HG03175 (cell line): Measurements from ENCODE around the gene TBC1D8.
"Not testable (repeated sequence)": the region's sequence is repeated elsewhere in the genome, so short reads cannot be mapped to it uniquely, and the experiment has no call there.

Source experiments
- ATAC-seq: cut with Tn5 transposase; IDR thresholded peaks from one replicate; pipeline ENCODE4 v1.9.1; 2021; ENCODE audit warnings: mild to moderate bottlenecking, moderate library complexity; ENCODE audit not compliant: unreplicated experiment

Gene TBC1D8

GRCh38 chr2:101151146-101151858, at the start of gene TBC1D8:
TBC1D8 (minus strand) TSS chr2:101151382; CDS start chr2:101151253, 129 bp downstream.
- peak; percentile 61 for ATAC-seq

DNA sequence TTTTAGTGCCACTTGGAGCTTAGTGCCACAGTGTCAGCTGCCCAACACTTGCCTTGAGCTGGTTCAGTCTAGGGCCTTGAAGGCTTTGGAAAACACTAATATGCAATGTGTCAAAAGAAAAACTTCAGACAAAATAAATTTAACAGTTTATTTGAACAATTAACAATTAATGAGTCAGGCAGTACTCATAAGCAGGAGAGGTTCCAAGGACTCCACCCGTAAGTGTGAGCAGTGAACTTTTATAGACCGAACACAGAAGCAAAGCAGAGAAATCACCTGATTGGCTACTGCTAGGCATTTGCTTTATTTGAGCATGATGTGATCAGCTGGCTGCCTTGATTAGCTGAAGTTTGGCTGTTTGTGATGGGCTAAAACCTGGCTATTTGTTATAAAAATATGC, 49.5 kb upstream of the TBC1D8 start:
- no peak for ATAC-seq

GRCh38 chr2:101199251-101199791, 48.1 kb upstream of the TBC1D8 start:
- no peak for ATAC-seq

DNA sequence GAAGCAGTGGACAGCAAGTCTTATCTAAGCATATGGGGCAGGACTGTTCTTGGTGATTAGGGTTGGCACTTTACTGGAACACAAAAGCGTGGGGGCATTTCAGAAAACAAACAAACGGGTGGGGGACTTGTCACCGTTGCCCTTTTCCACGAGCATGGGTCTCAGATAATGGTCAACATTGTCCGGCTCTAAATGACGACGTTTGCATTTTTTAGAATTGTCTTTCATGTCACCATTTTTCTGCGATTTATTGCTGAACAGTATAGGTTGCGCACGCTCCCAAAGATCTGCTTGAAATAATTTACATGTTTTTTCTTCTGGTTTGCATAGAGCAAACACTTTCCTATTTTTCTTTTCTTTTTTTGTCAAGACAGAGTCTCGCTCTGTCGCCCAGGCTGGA, 46.6 kb upstream of the TBC1D8 start:
- no peak for ATAC-seq

GRCh38 chr2:101197215-101197745, 46.1 kb upstream of the TBC1D8 start:
- ATAC-seq: no peak

- no peak for ATAC-seq
Observed at GRCh38 chr2:101195871-101196661, 44.9 kb upstream of the TBC1D8 start.

DNA sequence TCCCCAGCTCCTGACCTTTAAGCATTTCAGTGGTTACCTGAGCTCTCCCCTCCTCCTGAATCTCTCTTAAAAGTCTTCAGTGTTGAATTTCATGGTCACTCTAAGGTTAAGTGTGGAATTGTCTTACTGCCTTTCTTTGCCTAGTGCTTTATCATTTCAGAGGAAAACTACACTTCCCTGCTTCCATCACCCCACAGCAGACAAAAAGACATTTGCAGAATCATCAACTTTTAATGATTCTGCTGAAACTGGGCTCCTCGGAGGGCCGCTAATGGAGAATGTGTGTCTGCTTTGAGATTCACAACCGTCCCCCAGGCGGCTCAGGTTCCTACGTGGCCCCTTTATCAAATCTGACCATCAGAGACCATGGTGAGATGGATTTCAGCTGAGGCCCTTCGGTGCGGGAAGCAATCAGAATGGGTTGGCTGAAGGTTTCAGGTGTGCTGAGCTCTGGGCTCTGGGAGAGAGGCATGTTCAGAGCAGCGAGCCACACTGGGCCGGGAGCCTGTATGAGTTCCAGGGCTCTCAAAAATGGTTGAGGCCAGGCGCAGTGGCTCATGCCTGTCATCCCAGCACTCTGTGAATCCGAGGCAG, 41.9 kb upstream of the TBC1D8 start:
- ATAC-seq: no peak

GRCh38 chr2:101190747-101191516, 39.8 kb upstream of the TBC1D8 start:
- ATAC-seq: no peak

- no peak for ATAC-seq
Observed at GRCh38 chr2:101188683-101189405, 37.7 kb upstream of the TBC1D8 start.

DNA sequence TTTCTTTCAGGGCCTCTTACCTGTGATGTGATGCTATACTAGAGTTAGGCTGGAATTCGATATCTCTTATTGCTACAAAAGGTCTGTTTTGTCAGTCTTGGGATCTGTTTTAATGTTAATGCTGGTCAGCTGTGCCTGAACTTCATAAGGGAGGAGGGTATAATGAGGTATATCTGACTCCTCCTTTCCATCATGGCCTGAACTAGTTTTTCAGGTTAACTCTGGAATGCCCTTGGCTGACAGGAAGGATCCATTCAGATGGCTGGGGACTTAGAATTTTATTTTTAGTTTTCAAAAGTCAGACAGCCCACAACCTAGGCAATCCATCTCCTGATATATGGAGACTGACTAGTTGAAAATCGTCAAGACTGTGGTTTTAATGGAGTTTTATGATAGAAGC, 35.9 kb upstream of the TBC1D8 start:
- no peak for ATAC-seq

DNA sequence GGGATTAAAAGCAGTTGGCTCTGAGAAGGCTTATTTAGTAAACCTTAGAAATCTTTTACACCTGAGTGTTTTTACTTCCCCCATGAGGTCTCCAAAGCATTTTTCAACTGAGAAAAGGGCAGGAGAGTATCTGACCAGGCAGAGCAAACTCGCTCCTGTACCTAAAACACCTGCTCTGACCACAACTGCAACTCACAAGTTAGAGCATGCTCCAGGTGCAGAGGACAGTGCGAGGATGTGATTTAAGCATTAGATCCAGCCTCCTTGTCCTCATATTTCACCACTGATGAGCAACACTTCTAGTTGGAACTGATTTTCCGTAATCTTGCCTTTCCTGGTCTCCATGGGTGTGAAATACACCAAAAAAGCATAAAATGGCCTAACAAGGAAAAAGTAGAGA, 34.5 kb upstream of the TBC1D8 start:
- ATAC-seq: no peak

- ATAC-seq: no peak
Observed at GRCh38 chr2:101185085-101185484, 33.9 kb upstream of the TBC1D8 start.

DNA sequence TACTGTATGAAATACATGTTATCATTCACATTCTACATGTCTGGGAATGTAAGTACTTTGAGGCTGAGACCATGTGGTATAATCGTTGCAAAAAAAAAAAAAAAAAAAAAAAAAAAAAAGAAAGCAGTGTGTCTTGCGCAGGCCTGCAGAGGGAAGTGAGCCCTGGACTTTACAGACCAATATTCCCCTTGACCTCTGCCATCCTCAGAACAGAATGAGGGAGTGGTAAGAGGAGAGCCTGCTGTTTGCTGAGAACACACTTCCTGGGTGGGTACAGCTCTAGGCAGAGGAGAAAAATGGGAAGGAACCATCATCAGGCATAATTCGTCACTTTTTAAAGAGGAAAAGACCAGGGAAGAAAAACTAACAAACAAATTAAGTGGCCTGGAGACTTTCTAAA, 28.8 kb upstream of the TBC1D8 start:
- no peak for ATAC-seq

DNA sequence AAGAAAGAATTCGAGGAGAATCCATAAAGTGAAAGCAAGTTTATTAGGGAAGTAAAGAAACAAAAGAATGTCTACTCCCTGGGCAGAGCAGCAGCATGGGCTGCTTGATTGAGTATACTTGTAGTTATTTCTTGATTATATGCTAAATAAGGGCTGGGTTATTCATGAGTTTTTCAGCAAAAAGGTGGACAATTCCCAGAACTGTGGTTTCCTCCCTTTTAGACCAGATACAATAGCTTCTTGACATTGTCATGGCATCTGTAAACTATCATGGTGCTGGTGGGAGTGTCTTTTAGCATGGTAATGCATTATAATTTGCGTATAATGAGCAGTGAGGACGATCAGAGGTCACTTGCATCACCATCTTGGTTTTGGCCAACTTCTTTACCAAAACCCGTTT, 25.6 kb upstream of the TBC1D8 start:
- ATAC-seq: no peak

DNA sequence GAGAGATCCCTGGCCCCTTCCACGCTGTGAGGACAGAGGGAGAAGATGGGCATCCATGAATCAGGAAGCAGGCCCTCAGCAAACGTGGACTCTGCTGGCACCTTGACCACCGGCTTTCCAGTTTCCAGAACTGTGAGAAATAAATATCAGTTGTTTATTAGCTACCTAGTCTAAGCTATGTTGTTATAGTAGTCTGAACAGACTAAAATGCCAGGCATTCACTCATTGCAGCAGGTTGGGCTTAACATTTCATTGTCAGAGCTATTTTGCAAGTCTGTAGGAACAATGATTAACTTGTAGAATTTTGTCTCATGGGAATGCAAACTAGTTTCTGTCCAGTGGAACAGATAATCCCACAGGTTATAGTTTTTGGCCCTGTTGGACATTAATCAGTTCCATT, 24.8 kb upstream of the TBC1D8 start:
- no peak for ATAC-seq

GRCh38 chr2:101173707-101174295, 22.6 kb upstream of the TBC1D8 start:
- no peak for ATAC-seq

DNA sequence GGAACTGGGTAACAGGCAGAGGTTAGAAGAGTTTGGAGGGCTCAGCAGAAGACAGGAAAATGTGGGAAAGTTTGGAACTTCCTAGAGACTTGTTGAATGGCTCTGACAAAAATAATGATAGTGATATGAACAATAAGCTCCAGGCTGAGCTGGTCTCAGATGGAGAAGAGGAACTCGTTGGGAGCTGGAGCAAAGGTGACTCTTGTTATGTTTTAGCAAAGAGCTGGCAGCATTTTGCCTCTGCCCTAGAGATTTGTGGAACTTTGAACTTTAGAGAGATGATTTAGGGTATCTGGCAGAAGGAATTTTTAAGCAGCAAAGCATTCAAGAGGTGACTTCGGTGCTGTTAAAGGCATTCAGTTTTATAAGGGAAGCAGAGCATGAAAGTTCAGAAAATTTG, 18.6 kb upstream of the TBC1D8 start:
- ATAC-seq: not testable (repeated sequence)

DNA sequence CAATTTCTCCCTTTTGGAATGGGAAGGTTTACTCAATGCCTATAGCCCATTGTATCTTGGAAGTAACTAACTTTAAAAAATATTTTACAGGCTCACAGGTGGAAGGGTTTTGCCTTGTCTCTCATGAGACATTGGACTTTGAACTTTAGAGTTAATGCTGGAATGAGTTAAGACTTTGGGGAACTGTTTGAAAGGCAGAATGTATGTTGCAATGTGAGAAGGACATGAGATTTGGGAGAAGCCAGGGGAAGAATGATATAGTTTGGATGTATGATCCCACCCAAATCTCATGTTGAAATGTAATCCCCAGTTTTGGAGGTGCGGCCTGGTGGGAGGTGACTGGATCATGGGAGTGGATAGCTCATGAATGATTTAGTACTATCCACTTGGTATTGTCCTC, 17.5 kb upstream of the TBC1D8 start:
- no peak for ATAC-seq

GRCh38 chr2:101167532-101167931, 16.4 kb upstream of the TBC1D8 start:
- ATAC-seq: not testable (repeated sequence)

GRCh38 chr2:101164021-101164420, 12.8 kb upstream of the TBC1D8 start:
- no peak for ATAC-seq
